T-helper 1 cell treated with Interleukin-12 subunit alpha and Interleukin-12 subunit beta and Interleukin-4 antibody, amounts not matched to agents 30 μg/mL and 1 μg/mL, for 36 hours (primary cell): ENCODE data around the gene RXFP4.

ENCODE experiments used
- H3K27ac Mint-ChIP-seq: one replicate; pipeline ENCODE4 v1.8.0; 2021; ENCODE audit warnings: mild to moderate bottlenecking, mixed read lengths
- H3K27me3 Mint-ChIP-seq: one replicate; pipeline ENCODE4 v1.8.0; 2021; ENCODE audit warnings: low read depth, mixed read lengths
- H3K36me3 Mint-ChIP-seq: one replicate; pipeline ENCODE4 v1.8.0; 2021; ENCODE audit warnings: low read depth, mixed read lengths
- H3K4me1 Mint-ChIP-seq: one replicate; pipeline ENCODE4 v1.8.0; 2021; ENCODE audit warnings: low read depth, mixed read lengths
- H3K4me3 Mint-ChIP-seq: one replicate; pipeline ENCODE4 v1.8.0; 2021; ENCODE audit warnings: mild to moderate bottlenecking, moderate library complexity, mixed read lengths
- H3K9me3 Mint-ChIP-seq: one replicate; pipeline ENCODE4 v1.8.0; 2021; ENCODE audit warnings: mixed read lengths

Gene RXFP4

DNA sequence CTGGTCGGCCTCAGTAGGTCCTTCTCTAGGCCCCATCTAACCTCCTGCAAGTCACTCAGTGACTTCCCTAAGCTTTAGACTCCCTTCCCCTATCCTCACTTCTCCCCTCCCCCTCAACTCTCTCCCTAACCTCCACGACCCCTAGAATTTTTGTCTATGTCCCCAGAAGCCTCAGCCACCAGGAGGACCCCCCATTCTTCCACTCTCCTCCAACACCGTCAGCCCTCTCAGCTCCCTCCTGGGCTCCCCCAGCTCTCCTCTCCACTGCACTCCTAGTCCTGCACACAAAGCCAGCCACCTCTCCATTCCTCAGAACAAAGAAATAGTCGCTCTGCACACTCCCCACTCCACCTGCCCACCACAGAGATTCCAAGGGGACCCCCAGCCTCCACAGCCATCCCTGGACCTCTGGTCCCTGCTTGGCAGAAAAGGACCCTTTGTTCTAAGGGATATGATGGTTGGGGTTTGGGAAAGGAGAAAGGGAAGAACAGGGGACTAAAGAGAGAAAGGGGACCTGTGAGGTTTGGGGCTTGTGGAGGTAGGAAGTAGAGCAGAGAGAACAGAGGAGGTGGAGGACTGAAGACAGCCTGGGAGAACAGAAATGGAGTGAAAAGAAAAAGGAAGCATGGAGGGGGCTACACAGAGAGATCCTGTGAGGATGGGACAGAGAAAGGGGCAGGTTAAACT is 34.1 kb downstream of the RXFP4 start:
- no peaks in the 10 kb centered on the region for H3K27me3 Mint-ChIP-seq
- peaks cover 34% of the 10 kb centered on the region for H3K36me3 Mint-ChIP-seq
- peaks cover 74% of the 10 kb centered on the region for H3K4me1 Mint-ChIP-seq
- peak overlapping the region; percentile 83 for H3K27ac Mint-ChIP-seq
- peak overlapping the region; percentile 90 for H3K4me3 Mint-ChIP-seq
- no peaks in the 10 kb centered on the region for H3K9me3 Mint-ChIP-seq

DNA sequence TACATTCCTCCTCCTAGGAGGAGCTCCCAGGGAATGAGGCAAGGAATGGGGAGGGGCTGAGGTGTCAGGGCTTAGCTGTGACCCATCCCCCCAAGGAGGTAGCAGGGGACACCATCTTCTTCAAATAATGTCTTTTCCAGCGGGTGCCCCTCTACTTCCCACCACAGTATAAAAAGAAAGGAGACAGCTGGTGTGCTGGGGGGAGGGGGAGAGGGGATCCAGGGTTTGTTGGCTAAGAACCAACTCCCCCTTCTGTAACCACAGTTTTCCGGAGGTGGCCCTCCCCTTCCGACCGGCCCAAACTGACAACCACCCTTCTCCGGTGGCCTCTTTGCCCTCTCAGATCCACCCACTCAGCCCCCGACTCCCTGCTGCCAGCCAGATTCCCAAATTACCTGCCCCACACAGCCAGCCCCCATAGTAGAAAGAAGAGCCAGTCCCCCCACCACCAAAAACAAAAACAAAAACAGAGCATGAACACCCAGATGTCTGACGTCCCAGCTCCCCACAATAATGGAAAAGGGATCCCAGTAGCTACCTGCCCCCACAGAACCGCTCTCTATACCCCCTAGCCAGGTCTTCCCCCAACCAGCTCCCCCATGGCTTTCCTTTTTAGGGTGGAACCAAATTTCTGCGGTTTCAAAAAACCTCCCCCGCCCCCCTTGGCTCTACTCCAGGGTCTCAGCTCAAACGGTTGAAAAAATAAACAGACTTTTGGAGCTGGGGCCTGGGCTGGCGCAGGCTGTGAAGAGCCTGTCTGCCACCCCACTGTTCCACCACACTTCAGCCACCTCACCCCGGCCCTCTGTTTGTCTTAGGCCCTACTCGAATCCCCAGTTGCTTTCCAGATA is 34.8 kb downstream of the RXFP4 start:
- H3K27me3 Mint-ChIP-seq: no peaks in the 10 kb centered on the region
- peak overlapping the region; percentile 83 for H3K27ac Mint-ChIP-seq
- peaks cover 36% of the 10 kb centered on the region for H3K36me3 Mint-ChIP-seq

DNA sequence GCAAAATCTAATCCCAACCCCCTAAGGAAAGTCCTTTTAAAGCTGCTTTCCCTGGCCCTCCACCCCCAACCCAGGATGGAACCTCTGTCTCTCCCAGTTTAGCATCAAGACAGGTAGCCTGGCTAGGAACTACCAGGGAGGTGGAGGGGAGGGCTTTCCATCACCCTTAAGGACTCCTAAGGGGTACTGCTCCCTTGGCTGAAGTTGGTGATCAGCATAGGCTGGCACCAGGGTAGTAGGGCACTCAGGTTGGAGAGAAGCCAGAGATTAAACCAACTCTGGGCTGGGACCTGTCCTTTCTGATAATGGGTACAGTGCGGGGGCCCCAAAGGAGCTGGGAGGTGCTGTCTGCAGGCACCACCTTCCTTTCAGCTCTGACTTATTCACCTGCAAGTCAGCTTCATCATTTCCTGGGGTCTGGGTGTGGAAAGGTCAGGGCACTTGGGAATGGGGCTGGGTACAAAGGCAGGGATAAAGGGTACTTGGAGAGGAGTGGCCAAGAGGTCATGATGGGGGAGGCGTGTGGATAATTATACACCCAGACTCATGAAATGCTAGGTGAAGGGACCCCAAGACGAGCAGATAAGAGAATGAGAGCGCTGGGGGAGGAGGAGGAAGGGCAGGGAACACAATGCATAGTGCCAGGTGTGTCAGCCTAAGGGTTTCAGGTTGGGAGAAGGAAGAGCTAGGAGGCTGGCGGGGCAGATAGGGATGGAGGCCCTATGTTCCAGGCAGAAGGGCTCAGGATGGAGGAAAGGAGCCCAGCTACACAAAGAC is 35.7 kb downstream of the RXFP4 start:
- no peaks in the 10 kb centered on the region for H3K27me3 Mint-ChIP-seq
- H3K4me3 Mint-ChIP-seq: peak overlapping the region; percentile 90
- H3K9me3 Mint-ChIP-seq: no peaks in the 10 kb centered on the region
- peaks cover 36% of the 10 kb centered on the region for H3K36me3 Mint-ChIP-seq
- peak overlapping the region; percentile 83 for H3K27ac Mint-ChIP-seq
- peaks cover 77% of the 10 kb centered on the region for H3K4me1 Mint-ChIP-seq

More for the DNA sequence above, 34.8 kb downstream of the RXFP4 start:
- Mint-ChIP-seq H3K4me1 (peaks cover 75% of the 10 kb centered on the region), H3K9me3 (no peaks in the 10 kb centered on the region), H3K4me3 (peak overlapping the region; percentile 90)

DNA sequence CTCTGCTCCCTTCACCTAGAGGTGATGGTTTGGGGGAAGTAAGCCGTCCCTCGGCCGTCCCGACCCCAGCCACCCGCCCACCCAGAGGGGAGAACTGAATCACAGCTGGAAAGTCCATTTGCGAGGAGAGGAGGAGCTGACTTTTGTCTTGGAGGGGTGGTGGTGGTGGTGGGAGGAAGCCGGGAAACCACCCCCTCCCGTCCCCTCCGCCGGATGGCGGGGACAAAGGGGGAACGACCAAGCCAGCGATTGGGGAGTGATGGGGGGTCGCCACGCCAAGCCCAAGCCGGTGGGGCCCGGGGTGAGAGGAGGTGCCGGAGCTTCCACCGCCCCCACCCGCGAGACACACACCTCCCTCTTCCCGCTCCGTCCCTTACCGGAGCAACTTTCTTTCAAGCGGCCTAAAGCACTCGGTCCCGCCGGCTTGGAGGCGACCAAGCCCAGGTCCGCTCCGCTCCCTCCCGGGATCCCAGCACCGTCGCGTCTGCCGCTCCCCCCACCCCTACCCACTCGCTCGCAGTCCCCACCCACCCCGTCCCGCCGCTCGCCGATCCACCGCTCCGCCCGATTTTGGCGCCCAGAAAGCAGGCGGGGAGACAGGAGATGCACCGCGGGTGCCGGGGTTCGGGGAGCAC is 36.4 kb downstream of the RXFP4 start:
- Mint-ChIP-seq H3K4me3 (peak overlapping the region; percentile 90), H3K4me1 (peaks cover 70% of the 10 kb centered on the region), H3K27me3 (no peaks in the 10 kb centered on the region), H3K9me3 (no peaks in the 10 kb centered on the region), H3K27ac (peak overlapping the region; percentile 89), H3K36me3 (peaks cover 33% of the 10 kb centered on the region)

DNA sequence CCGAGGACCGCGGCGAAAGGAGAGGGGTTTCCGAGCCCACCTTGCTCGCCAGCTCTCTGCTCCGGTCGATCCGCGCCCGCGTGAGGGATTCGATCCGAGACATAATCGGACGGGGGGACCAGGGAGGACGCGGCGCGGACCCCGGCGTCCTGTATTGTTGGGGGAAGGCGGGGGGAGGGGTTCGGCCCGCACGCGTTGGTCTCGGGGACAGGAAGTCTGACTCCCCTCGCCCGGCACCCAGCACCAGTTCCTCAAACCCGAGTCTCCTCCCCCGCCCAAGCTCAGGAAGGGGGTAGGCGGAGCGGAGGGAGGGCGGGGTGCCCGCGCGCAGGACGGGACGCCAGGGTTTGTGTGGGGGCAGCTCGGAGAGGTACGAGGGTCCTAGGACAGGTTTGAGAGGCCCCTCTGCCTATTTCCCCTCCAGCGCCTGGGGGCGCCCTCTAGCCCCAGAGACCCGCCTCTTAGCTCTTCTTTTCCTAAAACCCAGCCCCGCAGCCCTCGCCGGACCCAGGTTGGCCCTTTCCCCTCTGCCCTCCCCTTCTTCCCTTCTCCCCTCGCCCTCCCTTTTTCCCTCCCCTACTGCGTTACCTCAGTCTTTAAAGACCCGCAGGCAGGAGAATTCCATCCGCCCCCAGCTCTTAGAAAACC is 37.0 kb downstream of the RXFP4 start, which contains the start of gene ARHGEF2:
Gene ARHGEF2, minus strand, starts transcription at position 223 of the 648 bp plus-strand sequence. Its CDS starts 120 bp downstream, at position 103.
- H3K4me1 Mint-ChIP-seq: peaks cover 66% of the 10 kb centered on the region
- peak within 1 kb of the TSS; percentile 90 for H3K4me3 Mint-ChIP-seq
- H3K27me3 Mint-ChIP-seq: no peaks in the 10 kb centered on the region
- peak within 1 kb of the TSS; percentile 89 for H3K27ac Mint-ChIP-seq
- H3K9me3 Mint-ChIP-seq: no peaks in the 10 kb centered on the region
- H3K36me3 Mint-ChIP-seq: peaks cover 28% of the 10 kb centered on the region

DNA sequence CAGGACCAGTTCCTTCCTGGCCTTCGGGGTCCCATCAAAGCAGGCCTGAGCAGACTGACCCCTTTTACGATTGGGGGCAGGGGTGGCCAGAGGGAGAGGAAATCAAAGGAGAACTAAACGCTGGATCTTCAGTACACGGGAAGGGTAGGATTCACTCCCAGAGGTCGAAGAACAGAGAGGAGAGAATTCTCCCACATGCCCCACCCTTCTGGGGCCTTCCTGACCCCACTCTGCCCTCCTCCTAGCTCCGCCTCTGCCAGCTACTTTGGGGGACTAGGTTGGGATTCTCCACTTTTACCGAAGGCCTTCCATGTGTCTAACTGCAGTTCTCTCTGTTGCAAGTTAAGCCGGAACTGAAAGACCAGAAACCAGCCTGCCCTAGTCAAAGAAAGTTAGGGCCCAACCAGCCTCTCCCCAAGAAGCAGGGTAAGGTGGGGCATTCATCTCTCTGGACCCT is 37.6 kb downstream of the RXFP4 start:
- Mint-ChIP-seq H3K4me3 (peak overlapping the region; percentile 90), H3K36me3 (peaks cover 28% of the 10 kb centered on the region), H3K27ac (peak overlapping the region; percentile 89), H3K4me1 (peaks cover 65% of the 10 kb centered on the region), H3K9me3 (no peaks in the 10 kb centered on the region), H3K27me3 (no peaks in the 10 kb centered on the region)

DNA sequence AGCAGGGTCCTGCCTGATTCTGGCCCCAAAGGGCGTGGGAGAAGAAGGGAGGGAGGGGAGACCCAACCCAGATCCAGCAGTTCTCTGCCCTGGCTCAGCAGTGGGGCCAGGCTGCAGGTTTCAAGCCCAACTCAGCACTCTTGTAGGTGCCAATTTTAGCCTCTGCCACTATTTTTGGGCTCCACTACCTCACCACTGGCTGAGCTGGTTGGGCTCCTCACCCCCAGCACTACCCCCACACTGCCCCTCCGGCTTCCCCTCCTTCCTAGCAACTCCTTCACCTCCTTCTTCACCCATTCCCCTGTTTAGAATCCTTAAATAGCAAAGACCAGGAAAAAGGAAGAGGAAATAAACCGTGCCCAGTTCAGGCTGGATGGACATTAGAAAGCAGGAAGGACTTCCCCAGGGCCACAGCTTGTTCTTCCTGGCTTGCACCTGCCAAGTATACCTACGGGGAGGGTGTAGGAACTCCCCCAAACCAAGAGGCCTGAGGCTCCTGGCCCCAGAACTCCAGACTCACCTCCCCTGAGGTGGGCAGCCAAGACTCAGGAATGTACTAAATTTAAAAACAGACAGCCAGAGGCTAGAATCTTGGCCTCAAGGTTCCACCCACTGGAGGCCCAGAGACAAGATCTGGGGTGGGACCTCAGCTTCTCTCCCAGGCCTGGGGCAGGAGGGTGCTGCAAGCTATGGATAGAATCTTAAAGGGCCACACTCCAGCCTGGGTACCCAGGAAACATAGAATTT is 38.3 kb downstream of the RXFP4 start:
- peak overlapping the region; percentile 90 for H3K4me3 Mint-ChIP-seq
- peaks cover 58% of the 10 kb centered on the region for H3K4me1 Mint-ChIP-seq
- H3K27me3 Mint-ChIP-seq: no peaks in the 10 kb centered on the region
- H3K9me3 Mint-ChIP-seq: no peaks in the 10 kb centered on the region
- H3K27ac Mint-ChIP-seq: peak overlapping the region; percentile 89
- peaks cover 23% of the 10 kb centered on the region for H3K36me3 Mint-ChIP-seq

DNA sequence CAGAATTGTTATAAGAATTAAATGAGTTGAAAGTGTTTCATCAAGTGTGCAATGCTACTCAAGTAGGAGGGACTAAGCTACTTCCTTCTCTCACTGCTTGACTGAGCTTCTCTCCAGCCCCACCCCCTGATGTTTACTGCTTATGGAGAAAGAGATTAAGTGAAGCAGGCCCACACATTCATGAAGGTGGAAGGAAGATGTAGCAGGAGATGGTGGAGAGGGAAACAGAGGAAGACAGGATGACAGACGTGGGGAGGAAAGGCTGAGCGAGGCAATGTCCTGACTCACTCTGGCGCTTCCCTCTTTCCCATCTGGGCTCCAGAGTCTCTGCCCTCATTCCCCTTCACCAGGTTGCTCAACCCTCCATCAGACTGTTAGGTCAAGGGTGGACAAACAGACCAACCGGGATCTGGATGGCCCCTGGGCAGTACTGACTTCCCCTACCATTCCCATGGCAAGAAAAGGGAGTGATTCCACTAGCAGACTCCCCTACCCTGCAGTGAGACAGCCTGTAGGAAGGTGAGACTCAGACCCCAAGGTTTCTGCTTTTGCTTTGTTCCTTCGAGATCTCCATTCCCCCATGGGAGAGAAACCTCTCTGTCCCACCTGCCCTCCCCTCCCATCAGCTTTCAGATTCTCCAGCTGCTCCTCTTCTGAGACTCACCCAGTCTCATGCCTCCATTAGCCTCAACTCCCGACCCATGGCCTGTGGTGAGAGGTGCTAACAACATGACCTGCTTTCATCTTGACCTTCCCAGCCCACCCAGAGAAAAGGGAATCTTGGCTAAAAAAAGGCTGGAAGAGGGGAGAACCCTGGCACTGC is 40.0 kb downstream of the RXFP4 start:
- Mint-ChIP-seq H3K4me1 (peaks cover 41% of the 10 kb centered on the region), H3K9me3 (no peaks in the 10 kb centered on the region), H3K27me3 (no peaks in the 10 kb centered on the region), H3K4me3 (peak overlapping the region; percentile 90), H3K27ac (peak overlapping the region; percentile 86), H3K36me3 (peaks cover 11% of the 10 kb centered on the region)

DNA sequence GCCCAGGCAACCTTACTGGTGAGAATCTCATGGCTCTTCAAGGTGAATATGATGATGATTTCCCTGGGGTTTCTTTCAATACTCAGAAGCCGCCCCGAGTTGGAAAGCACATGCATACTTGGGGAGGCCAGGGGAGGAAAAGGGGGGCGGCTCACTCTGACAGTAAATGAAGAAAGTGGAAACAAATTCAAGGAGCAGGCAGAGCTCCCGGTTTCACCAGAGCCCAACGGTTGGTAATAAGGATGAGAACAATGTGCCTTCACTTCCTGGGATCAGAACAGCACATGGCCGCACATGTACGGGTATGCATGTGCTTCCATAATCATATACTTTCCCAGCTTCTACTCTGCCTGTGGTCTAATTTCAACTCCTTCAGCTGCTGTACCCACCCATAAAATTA is 40.7 kb downstream of the RXFP4 start:
- H3K27me3 Mint-ChIP-seq: no peaks in the 10 kb centered on the region
- no peaks in the 10 kb centered on the region for H3K9me3 Mint-ChIP-seq
- H3K4me3 Mint-ChIP-seq: no peak overlapping the region
- H3K4me1 Mint-ChIP-seq: peaks cover 35% of the 10 kb centered on the region
- H3K36me3 Mint-ChIP-seq: peaks cover 8% of the 10 kb centered on the region
- H3K27ac Mint-ChIP-seq: peak overlapping the region; percentile 47

DNA sequence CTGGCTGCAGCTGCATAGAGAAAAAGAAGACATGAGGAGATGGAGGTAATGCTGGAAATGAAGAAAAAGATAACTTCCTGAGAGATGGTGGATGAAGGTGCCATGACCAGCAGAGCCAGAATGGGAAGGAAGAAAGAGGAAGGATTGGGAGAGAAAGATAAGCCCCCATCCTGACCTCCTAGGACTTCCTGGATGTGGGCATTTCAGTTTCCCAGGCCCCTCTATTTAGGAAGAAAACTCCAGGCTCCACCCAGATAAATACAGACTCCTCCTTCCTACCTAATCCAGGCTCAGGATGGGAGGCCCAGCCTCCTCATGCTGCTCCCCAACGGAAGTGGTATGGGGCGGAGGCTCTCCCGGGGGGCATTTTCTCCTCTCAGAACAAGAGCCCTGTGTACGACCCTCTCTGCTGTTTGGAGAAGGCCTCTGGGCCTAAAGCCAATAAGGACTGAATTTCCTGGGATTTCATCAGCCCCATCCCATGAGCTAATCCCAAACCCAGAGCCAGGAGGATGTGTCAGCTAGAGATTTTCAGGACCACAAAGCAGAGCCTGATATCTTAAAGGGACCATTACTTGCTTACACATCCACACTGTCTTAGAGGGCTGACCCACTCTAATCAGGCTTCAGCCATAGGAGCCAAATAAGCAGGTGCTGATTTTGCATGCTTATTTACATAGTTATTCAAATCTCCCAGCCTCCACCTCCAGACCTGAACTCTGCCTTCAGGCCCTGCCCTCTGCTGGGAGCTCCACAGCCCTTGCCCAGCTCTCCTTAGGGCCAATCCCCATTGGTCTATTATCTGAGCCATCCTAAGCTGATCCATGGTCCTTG is 42.0 kb downstream of the RXFP4 start:
- Mint-ChIP-seq H3K9me3 (no peaks in the 10 kb centered on the region), H3K27me3 (no peaks in the 10 kb centered on the region), H3K27ac (no peak overlapping the region), H3K4me3 (no peak overlapping the region), H3K36me3 (peaks cover 3% of the 10 kb centered on the region), H3K4me1 (peaks cover 33% of the 10 kb centered on the region)

DNA sequence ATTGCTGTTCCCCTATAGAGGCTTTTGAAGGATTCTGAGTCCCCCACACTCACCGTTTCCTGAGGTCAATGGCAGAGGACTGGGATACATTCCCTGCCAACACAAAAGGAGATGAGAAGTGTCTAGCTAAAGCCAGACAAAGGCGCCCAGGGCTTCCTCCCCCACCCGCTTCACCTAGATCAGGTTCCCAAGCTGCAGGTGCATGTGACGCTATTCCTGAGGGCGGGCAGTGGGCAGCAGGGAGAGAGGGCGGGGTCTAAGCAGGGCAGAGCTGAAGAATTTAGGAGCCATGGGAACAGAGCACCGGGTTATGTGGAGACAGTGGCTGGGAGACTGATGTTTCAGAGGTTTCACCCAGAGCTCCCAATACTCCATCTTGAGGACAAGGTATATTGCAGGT is 42.9 kb downstream of the RXFP4 start:
- no peak overlapping the region for H3K27ac Mint-ChIP-seq

More for the DNA sequence above, 42.9 kb downstream of the RXFP4 start:
- Mint-ChIP-seq H3K4me1 (peaks cover 39% of the 10 kb centered on the region), H3K4me3 (no peak overlapping the region), H3K36me3 (peaks cover 3% of the 10 kb centered on the region), H3K27me3 (no peaks in the 10 kb centered on the region), H3K9me3 (no peaks in the 10 kb centered on the region)
